ENCODE results near the gene RAB11FIP3. TPM values are rescaled to one million over a fixed set of nuclear protein-coding genes. Genes with fewer than 3 reads are reported as not detected.
A peak's percentile ranks its signal among the peaks of the same experiment; 100 is the strongest.

The RAB11FIP3 gene
- total RNA-seq, 3 donors from 2014 or later, result 22.0 to 44.6 (median 24.5) TPM

GRCh38 chr16:455453-455852 is 30.0 kb downstream of the RAB11FIP3 start:
- intact Hi-C loops (cut with DNase I; ENCODE audit: low total_unique reads), result no loop called here
- Histone ChIP-seq H3K4me3 (no peak overlapping the region), H3K9me3 (no peaks in the 10 kb centered on the region), H3K36me3 (no peaks in the 10 kb centered on the region), H3K27me3 (no peaks in the 10 kb centered on the region), H3K4me1 (no peaks in the 10 kb centered on the region), H3K27ac (no peak overlapping the region)
- DNase-seq (ENCODE audit: low spot score in 2 of 2), result no peak
- TF ChIP-seq POLR2A (IDR thresholded peaks at IDR 0.05), result no peak
- TF ChIP-seq POLR2AphosphoS5 (IDR thresholded peaks at IDR 0.05), result no peak
- no peak for TF ChIP-seq CTCF (IDR thresholded peaks at IDR 0.05)

GRCh38 chr16:456891-457483 is 31.5 kb downstream of the RAB11FIP3 start:
- H3K27me3 ChIP-seq, result no peaks in the 10 kb centered on the region
- no peak overlapping the region for H3K4me3 ChIP-seq
- no peak for DNase-seq (ENCODE audit: low spot score in 2 of 2)
- no peak for TF ChIP-seq POLR2AphosphoS5 (IDR thresholded peaks at IDR 0.05)
- peak in 1 of 3 donors; percentile 9 for TF ChIP-seq CTCF (IDR thresholded peaks at IDR 0.05)
- H3K4me1 ChIP-seq, result no peaks in the 10 kb centered on the region
- no peaks in the 10 kb centered on the region for H3K9me3 ChIP-seq
- no peaks in the 10 kb centered on the region for H3K36me3 ChIP-seq
- no peak overlapping the region for H3K27ac ChIP-seq
- intact Hi-C loops (cut with DNase I; ENCODE audit: low total_unique reads), result no loop called here

GRCh38 chr16:457732-458400 is 32.4 kb downstream of the RAB11FIP3 start:
- peak overlapping the region in 1 of 2 donors; percentile 50 for H3K27ac ChIP-seq
- H3K4me3 ChIP-seq, result no peak overlapping the region
- intact Hi-C loops (cut with DNase I; ENCODE audit: low total_unique reads), result no loop called here
- no peaks in the 10 kb centered on the region for H3K27me3 ChIP-seq
- no peaks in the 10 kb centered on the region for H3K4me1 ChIP-seq
- no peaks in the 10 kb centered on the region for H3K9me3 ChIP-seq
- DNase-seq (ENCODE audit: low spot score in 2 of 2), result no peak
- H3K36me3 ChIP-seq, result no peaks in the 10 kb centered on the region
- TF ChIP-seq CTCF (IDR thresholded peaks at IDR 0.05) (no peak), POLR2AphosphoS5 (IDR thresholded peaks at IDR 0.05) (no peak), POLR2A (IDR thresholded peaks at IDR 0.05) (no peak)

GRCh38 chr16:459761-460160 is 34.3 kb downstream of the RAB11FIP3 start:
- DNase-seq (ENCODE audit: low spot score in 2 of 2), result no peak
- H3K4me1 ChIP-seq, result no peaks in the 10 kb centered on the region
- H3K27me3 ChIP-seq, result no peaks in the 10 kb centered on the region
- H3K4me3 ChIP-seq, result no peak overlapping the region
- H3K9me3 ChIP-seq, result no peaks in the 10 kb centered on the region
- no peaks in the 10 kb centered on the region for H3K36me3 ChIP-seq
- H3K27ac ChIP-seq, result no peak overlapping the region
- intact Hi-C loops (cut with DNase I; ENCODE audit: low total_unique reads), result no loop called here
- no peak for TF ChIP-seq POLR2AphosphoS5 (IDR thresholded peaks at IDR 0.05)
- no peak for TF ChIP-seq POLR2A (IDR thresholded peaks at IDR 0.05)
- no peak for TF ChIP-seq CTCF (IDR thresholded peaks at IDR 0.05)

- Histone ChIP-seq H3K9me3 (no peaks in the 10 kb centered on the region), H3K36me3 (no peaks in the 10 kb centered on the region), H3K27me3 (no peaks in the 10 kb centered on the region), H3K27ac (no peak overlapping the region), H3K4me1 (no peaks in the 10 kb centered on the region), H3K4me3 (no peak overlapping the region)
- TF ChIP-seq POLR2AphosphoS5 (IDR thresholded peaks at IDR 0.05), result no peak
- TF ChIP-seq POLR2A (IDR thresholded peaks at IDR 0.05), result no peak
- no peak for TF ChIP-seq CTCF (IDR thresholded peaks at IDR 0.05)
- intact Hi-C loops (cut with DNase I; ENCODE audit: low total_unique reads), result no loop called here
- DNase-seq (ENCODE audit: low spot score in 2 of 2), result no peak
These were observed 35.3 kb downstream of the RAB11FIP3 start for GRCh38 chr16:460787-461186.

Data from breast epithelium (tissue), 4 donors.